Measurements from ENCODE around the gene MARK4. TPM values are rescaled to one million over a fixed set of nuclear protein-coding genes. Genes with fewer than 3 reads are reported as not detected.

Gene MARK4
- total and polyA plus RNA-seq, 2 experiments from 2014 or later, result 16.6 to 38.6 TPM

DNA sequence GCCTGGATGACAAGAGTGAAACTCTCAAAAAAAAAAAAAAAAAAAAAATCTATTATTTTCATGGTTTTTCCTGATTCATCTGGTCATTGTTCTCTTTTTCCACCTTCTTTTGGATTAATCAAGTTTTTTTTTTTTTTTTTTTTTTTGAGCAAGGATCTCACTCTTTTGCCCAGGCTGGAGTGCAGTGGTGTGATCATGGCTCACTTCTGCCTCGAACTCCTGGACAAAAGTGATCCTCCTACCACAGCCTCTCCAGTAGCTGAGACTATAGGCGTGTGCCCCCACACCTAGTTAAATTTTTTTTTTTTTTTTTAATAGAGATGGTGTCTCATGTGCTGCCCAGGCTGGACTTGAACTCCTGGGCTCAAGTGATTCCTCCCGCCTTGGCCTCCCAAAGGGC lies 44.7 kb upstream of the MARK4 start:
- DNase-seq (ENCODE audit: low spot score) (no peak), ATAC-seq (no peak)
- Mint-ChIP-seq H3K27me3 (ENCODE audit: insufficient read depth, low read depth, poor library complexity) (peaks cover 5% of the 10 kb centered on the region), H3K36me3 (ENCODE audit: low read depth) (no peaks in the 10 kb centered on the region), H3K27ac (no peak overlapping the region), H3K9me3 (no peaks in the 10 kb centered on the region), H3K4me3 (no peak overlapping the region), H3K4me1 (no peaks in the 10 kb centered on the region; the same call in 2 of the 3 replicates)
- H3K9me2 ChIP-seq (ENCODE audit: insufficient read depth), result no peaks in the 10 kb centered on the region
- H2AFZ ChIP-seq, result no peak overlapping the region
- no peak overlapping the region for H3K4me2 ChIP-seq
- H3F3A ChIP-seq (replicated peaks; ENCODE audit: low read depth), result no peaks in the 10 kb centered on the region
- no peaks in the 10 kb centered on the region for H3K36me3 ChIP-seq (ENCODE audit: insufficient read depth)
- H3K27me3 ChIP-seq (ENCODE audit: insufficient read depth), result no peaks in the 10 kb centered on the region
- no peak overlapping the region for H3K27ac ChIP-seq (ENCODE audit: low read depth)
- no peaks in the 10 kb centered on the region for H4K20me1 ChIP-seq (replicated peaks; ENCODE audit: insufficient read depth)
- TF ChIP-seq EZH2phosphoT487 (IDR thresholded peaks at IDR 0.05; ENCODE audit: unreplicated experiment) (no peak), ZNF114 (CRISPR knock-in tag; IDR thresholded peaks at IDR 0.05) (no peak), POLR2AphosphoS5 (IDR thresholded peaks at IDR 0.05; ENCODE audit: low read depth) (no peak), ZNF331 (CRISPR knock-in tag; IDR thresholded peaks at IDR 0.05; ENCODE audit: low read depth) (no peak), CREB1 (CRISPR knock-in tag; IDR thresholded peaks at IDR 0.05; ENCODE audit: low read depth) (no peak), JUNB (IDR thresholded peaks at IDR 0.05; ENCODE audit: unreplicated experiment) (no peak), STAT1 (IDR thresholded peaks at IDR 0.05; ENCODE audit: unreplicated experiment) (no peak), NANOG (IDR thresholded peaks at IDR 0.05; ENCODE audit: borderline replicate concordance) (no peak), EZH2 (IDR thresholded peaks at IDR 0.05; ENCODE audit: low read depth, unreplicated experiment) (no peak)
- TF ChIP-seq, protein P1, sequence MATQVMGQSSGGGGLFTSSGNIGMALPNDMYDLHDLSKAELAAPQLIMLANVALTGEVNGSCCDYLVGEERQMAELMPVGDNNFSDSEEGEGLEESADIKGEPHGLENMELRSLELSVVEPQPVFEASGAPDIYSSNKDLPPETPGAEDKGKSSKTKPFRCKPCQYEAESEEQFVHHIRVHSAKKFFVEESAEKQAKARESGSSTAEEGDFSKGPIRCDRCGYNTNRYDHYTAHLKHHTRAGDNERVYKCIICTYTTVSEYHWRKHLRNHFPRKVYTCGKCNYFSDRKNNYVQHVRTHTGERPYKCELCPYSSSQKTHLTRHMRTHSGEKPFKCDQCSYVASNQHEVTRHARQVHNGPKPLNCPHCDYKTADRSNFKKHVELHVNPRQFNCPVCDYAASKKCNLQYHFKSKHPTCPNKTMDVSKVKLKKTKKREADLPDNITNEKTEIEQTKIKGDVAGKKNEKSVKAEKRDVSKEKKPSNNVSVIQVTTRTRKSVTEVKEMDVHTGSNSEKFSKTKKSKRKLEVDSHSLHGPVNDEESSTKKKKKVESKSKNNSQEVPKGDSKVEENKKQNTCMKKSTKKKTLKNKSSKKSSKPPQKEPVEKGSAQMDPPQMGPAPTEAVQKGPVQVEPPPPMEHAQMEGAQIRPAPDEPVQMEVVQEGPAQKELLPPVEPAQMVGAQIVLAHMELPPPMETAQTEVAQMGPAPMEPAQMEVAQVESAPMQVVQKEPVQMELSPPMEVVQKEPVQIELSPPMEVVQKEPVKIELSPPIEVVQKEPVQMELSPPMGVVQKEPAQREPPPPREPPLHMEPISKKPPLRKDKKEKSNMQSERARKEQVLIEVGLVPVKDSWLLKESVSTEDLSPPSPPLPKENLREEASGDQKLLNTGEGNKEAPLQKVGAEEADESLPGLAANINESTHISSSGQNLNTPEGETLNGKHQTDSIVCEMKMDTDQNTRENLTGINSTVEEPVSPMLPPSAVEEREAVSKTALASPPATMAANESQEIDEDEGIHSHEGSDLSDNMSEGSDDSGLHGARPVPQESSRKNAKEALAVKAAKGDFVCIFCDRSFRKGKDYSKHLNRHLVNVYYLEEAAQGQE (IDR thresholded peaks at IDR 0.05; ENCODE audit: unreplicated experiment), result no peak
- TF ChIP-seq, protein P2, sequence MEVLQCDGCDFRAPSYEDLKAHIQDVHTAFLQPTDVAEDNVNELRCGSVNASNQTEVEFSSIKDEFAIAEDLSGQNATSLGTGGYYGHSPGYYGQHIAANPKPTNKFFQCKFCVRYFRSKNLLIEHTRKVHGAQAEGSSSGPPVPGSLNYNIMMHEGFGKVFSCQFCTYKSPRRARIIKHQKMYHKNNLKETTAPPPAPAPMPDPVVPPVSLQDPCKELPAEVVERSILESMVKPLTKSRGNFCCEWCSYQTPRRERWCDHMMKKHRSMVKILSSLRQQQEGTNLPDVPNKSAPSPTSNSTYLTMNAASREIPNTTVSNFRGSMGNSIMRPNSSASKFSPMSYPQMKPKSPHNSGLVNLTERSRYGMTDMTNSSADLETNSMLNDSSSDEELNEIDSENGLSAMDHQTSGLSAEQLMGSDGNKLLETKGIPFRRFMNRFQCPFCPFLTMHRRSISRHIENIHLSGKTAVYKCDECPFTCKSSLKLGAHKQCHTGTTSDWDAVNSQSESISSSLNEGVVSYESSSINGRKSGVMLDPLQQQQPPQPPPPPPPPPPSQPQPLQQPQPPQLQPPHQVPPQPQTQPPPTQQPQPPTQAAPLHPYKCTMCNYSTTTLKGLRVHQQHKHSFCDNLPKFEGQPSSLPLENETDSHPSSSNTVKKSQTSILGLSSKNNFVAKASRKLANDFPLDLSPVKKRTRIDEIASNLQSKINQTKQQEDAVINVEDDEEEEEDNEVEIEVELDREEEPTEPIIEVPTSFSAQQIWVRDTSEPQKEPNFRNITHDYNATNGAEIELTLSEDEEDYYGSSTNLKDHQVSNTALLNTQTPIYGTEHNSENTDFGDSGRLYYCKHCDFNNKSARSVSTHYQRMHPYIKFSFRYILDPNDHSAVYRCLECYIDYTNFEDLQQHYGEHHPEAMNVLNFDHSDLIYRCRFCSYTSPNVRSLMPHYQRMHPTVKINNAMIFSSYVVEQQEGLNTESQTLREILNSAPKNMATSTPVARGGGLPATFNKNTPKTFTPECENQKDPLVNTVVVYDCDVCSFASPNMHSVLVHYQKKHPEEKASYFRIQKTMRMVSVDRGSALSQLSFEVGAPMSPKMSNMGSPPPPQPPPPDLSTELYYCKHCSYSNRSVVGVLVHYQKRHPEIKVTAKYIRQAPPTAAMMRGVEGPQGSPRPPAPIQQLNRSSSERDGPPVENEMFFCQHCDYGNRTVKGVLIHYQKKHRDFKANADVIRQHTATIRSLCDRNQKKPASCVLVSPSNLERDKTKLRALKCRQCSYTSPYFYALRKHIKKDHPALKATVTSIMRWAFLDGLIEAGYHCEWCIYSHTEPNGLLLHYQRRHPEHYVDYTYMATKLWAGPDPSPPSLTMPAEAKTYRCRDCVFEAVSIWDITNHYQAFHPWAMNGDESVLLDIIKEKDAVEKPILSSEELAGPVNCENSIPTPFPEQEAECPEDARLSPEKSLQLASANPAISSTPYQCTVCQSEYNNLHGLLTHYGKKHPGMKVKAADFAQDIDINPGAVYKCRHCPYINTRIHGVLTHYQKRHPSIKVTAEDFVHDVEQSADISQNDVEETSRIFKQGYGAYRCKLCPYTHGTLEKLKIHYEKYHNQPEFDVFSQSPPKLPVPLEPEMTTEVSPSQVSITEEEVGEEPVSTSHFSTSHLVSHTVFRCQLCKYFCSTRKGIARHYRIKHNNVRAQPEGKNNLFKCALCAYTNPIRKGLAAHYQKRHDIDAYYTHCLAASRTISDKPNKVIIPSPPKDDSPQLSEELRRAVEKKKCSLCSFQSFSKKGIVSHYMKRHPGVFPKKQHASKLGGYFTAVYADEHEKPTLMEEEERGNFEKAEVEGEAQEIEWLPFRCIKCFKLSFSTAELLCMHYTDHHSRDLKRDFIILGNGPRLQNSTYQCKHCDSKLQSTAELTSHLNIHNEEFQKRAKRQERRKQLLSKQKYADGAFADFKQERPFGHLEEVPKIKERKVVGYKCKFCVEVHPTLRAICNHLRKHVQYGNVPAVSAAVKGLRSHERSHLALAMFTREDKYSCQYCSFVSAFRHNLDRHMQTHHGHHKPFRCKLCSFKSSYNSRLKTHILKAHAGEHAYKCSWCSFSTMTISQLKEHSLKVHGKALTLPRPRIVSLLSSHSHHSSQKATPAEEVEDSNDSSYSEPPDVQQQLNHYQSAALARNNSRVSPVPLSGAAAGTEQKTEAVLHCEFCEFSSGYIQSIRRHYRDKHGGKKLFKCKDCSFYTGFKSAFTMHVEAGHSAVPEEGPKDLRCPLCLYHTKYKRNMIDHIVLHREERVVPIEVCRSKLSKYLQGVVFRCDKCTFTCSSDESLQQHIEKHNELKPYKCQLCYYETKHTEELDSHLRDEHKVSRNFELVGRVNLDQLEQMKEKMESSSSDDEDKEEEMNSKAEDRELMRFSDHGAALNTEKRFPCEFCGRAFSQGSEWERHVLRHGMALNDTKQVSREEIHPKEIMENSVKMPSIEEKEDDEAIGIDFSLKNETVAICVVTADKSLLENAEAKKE (CRISPR knock-in tag; IDR thresholded peaks at IDR 0.05), result no peak
- TF ChIP-seq, protein P3, sequence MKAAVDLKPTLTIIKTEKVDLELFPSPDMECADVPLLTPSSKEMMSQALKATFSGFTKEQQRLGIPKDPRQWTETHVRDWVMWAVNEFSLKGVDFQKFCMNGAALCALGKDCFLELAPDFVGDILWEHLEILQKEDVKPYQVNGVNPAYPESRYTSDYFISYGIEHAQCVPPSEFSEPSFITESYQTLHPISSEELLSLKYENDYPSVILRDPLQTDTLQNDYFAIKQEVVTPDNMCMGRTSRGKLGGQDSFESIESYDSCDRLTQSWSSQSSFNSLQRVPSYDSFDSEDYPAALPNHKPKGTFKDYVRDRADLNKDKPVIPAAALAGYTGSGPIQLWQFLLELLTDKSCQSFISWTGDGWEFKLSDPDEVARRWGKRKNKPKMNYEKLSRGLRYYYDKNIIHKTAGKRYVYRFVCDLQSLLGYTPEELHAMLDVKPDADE (IDR thresholded peaks at IDR 0.05), result no peak
- TF ChIP-seq, protein P4, sequence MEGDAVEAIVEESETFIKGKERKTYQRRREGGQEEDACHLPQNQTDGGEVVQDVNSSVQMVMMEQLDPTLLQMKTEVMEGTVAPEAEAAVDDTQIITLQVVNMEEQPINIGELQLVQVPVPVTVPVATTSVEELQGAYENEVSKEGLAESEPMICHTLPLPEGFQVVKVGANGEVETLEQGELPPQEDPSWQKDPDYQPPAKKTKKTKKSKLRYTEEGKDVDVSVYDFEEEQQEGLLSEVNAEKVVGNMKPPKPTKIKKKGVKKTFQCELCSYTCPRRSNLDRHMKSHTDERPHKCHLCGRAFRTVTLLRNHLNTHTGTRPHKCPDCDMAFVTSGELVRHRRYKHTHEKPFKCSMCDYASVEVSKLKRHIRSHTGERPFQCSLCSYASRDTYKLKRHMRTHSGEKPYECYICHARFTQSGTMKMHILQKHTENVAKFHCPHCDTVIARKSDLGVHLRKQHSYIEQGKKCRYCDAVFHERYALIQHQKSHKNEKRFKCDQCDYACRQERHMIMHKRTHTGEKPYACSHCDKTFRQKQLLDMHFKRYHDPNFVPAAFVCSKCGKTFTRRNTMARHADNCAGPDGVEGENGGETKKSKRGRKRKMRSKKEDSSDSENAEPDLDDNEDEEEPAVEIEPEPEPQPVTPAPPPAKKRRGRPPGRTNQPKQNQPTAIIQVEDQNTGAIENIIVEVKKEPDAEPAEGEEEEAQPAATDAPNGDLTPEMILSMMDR (conservative IDR thresholded peaks at IDR 0.05; ENCODE audit: low read depth in 2 of 2), result no peak
- H3K4me3 ChIP-seq, result no peak overlapping the region
- no peaks in the 10 kb centered on the region for H3K79me2 ChIP-seq (replicated peaks; ENCODE audit: insufficient read depth)
- H3K4me1 ChIP-seq (ENCODE audit: insufficient read depth), result peaks cover under 1% of the 10 kb centered on the region; the same call in 1 of the 2 replicates
